Stimulated activated naive CD4-positive, alpha-beta T cell (primary cell): ENCODE measurements around the gene THRB.
"Not testable (repeated sequence)": the region's sequence is repeated elsewhere in the genome, so short reads cannot be mapped to it uniquely, and the experiment has no call there.

Experiments
- DNase-seq, 6 experiments: peaks; one replicate each; lab custom pipeline; 2025; lab: John Stamatoyannopoulos, UW

THRB gene

DNA sequence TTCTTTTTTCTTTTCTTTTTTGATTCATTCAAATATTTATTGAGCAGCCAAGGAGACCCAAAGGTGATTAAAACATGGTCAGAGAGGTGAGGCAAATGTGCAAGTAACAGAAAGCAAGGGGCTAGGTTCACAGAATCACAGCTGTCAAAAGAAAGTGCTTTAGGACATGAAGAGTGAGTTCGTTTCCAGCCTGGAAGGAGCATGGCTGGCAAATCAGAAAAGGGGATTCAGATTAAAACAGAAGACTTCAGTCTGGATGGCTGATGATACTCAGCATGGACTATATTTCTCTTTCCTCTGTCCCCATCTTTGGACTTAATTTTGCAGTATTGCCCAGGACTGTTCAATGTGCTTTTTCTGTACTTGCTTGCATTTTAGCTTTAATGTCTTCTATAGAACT is 398.4 kb downstream of the THRB start:
- DNase-seq: no peak

GRCh38 chr3:24094818-24095217 is 399.8 kb downstream of the THRB start:
- not testable (repeated sequence) for DNase-seq

DNA sequence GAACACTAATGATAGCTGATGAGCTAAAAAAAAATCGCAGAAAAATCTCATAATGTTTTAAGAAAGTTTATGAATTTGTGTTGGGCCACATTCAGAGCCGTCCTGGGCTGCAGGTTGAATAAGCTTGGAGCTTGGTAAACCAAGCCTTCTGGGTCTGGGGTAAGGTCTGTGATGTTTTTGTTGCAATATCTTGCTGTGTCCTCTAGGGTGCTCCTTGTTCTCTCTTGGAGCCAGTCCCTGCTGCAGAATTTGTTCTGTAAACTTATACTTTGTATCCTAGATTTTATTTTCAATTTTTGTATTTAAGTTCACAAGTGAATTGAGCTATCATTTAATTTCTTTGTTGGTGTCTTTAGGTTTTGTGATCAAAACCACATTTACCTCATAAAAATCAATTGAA is 405.9 kb downstream of the THRB start:
- DNase-seq: no peak

- DNase-seq: no peak
These were observed 407.2 kb downstream of the THRB start for GRCh38 chr3:24087469-24087868.

DNA sequence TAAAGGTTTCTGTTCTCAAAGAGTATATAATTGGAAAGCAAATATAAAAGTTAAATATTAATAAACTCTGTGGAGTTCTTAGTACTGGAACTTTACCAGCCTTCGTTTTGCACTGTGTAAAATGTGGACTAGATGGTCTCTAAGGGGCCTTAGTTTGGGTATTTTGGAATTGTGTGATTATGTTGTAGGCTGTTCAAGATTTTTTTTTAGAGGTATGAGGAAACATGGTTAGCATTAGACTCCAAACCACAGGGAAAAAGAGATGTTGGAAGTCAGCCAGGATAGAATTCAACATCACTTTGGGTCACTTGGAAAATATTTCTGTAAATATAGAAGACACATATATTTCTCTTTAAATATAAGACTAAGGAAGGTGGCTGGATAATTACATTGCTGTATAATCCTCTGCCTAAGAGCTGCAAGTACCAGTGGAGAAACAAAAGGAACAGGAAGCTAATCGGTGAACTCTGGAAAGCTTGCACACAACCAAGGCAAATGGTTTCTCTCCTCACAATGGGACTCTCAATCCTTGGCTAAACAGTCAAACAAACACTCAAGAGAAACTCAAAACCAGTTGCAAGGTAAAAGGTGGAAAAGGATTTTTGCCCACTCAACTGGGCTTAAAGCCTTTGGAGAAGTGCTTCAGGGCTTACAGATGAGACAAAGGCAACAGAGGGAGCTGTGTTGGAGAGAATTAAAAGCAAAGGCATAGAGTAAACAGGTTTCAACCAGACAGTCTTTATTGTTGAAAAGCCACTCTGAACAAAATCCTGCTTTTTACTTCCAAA is 407.8 kb downstream of the THRB start:
- no peak for DNase-seq

DNA sequence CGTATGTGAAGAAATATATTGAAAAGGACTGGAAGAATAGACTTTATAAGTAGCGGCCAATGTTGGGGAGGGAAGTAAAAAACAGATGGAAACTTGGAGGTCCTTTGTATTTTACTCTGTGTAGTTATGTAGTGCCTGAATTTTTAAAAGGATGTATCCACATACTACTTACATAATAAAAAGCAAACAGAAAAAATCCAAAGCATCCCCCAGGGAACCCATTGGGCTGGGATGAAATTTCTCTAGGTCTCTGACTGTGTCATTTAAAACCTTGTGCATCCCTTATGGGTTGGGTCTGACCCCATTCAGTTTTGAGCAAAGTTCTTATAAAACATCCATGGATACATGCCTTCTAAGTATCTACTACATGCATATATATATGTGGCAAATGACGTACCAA is 408.4 kb downstream of the THRB start:
- DNase-seq: no peak

- DNase-seq: no peak
These were observed 422.5 kb downstream of the THRB start for GRCh38 chr3:24072193-24072592.

- DNase-seq: no peak
These were observed 425.6 kb downstream of the THRB start for GRCh38 chr3:24069045-24069444.

DNA sequence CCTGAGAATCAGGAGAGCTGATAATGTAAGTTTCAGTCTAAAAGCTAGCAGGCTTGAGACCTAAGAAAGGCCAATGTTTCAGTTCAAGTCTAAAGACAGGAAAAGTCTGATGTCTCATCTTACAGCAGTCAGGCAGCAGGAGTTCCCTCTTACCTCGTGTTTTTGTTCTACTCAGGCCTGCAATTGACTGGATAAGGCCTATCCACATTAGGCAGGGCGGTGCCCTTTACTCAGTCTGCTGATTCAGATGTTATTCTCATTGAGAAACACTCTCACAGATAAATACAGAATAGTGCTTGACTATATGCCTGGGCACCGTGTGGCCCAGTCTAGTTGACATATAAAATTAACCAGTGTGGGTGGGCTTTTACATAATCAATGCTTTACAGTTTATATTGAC is 427.2 kb downstream of the THRB start:
- DNase-seq: no peak
